SK-N-MC (cell line): ENCODE measurements around the gene TMEM59L.

Experiments
- EZH2 ChIP-seq: fragments of 200-600 bp; sonication (generic); IDR thresholded peaks from one replicate; pipeline ENCODE4 v1.6.1; 2017; ENCODE audit warnings: antibody characterized with exemption
- FOXP2 ChIP-seq: optimal IDR thresholded peaks from 2 replicates; pipeline ENCODE3; 2011; ENCODE audit warnings: mild to moderate bottlenecking, moderate library complexity; ENCODE audit not compliant: insufficient read depth; ENCODE audit errors: extremely low read length, control extremely low read depth

DNA sequence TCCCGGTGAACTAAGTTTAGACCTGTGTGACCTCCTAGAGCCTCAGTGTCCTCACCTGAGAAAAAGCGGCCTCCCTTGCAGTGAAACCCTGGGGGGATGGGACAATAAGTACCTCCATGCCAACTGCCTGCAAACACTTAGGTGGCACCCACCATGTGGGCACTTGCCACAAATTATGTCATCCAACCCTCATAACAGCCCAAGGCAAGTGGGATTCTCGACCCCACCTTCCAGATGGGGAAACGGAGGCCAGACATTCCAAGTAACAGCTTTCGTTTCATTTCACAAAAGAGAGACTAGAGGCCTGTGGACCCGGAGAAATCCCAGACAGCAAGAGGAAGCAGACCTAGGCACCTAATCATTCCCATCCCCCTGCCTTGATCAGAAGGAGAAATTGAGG is 17.2 kb upstream of the TMEM59L start:
- TF ChIP-seq FOXP2 (no peak), EZH2 (no peak)
